Measurements from ENCODE around the gene PAX5.

DNA sequence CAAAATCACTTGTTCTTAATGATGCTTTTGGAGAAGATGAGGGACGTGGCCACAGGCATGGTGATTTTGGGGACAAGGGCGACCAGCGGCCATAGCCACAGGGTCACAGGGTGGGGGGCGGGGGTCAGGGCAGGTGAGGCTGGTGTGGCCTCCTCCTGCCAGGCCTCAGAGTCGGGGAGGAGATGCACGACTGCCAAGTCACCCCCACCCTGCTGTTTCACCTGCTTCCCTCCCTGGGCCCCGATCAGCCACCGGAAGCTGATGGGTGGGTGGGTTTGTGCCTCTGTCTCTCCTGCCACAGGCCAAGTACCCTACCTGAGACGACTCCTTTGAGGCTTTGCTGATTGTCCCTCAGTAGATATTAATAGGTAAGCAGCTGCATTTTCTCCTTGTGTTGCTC lies 199.3 kb downstream of the PAX5 start:
- TF ChIP-seq POLR2AphosphoS5 (IDR thresholded peaks at IDR 0.05; ENCODE audit: low read depth, low read length) (no peak), JUND (IDR thresholded peaks at IDR 0.05) (no peak), GATA2 (CRISPR knock-in tag; IDR thresholded peaks at IDR 0.05) (no peak), RFX5 (IDR thresholded peaks at IDR 0.05; ENCODE audit: low read length) (no peak)
- TF ChIP-seq, protein P1, sequence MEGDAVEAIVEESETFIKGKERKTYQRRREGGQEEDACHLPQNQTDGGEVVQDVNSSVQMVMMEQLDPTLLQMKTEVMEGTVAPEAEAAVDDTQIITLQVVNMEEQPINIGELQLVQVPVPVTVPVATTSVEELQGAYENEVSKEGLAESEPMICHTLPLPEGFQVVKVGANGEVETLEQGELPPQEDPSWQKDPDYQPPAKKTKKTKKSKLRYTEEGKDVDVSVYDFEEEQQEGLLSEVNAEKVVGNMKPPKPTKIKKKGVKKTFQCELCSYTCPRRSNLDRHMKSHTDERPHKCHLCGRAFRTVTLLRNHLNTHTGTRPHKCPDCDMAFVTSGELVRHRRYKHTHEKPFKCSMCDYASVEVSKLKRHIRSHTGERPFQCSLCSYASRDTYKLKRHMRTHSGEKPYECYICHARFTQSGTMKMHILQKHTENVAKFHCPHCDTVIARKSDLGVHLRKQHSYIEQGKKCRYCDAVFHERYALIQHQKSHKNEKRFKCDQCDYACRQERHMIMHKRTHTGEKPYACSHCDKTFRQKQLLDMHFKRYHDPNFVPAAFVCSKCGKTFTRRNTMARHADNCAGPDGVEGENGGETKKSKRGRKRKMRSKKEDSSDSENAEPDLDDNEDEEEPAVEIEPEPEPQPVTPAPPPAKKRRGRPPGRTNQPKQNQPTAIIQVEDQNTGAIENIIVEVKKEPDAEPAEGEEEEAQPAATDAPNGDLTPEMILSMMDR (IDR thresholded peaks at IDR 0.05): no peak
